GOT3 (cell line): ENCODE data around the gene DUOX2.
"Not testable (repeated sequence)": the region's sequence is repeated elsewhere in the genome, so short reads cannot be mapped to it uniquely, and the experiment has no call there.

Experiments
- DNase-seq: peaks from one replicate; lab custom pipeline; 2025; ENCODE audit warnings: mixed read lengths; lab: John Stamatoyannopoulos, UW

The DUOX2 gene

DNA sequence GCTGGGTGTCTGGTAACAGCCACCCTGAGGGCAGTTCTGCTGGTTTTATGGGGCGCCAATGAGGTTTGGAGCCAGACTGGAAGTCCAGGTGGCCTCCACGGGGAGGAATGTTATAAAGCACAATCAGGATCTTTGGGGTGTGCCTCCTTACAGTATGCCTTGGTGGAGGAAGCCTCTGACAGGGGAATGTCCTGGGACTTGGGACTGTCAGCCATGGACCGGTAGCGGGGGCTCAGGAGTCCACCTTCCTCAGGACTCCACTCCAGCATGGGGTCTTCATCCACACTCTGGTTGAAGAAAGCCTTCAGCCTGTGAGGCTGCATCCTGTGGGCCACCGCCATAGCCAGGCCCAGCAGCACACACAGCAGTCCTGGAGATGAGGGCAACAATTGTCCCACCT, 5.0 kb upstream of the DUOX2 start:
- no peak for DNase-seq

DNA sequence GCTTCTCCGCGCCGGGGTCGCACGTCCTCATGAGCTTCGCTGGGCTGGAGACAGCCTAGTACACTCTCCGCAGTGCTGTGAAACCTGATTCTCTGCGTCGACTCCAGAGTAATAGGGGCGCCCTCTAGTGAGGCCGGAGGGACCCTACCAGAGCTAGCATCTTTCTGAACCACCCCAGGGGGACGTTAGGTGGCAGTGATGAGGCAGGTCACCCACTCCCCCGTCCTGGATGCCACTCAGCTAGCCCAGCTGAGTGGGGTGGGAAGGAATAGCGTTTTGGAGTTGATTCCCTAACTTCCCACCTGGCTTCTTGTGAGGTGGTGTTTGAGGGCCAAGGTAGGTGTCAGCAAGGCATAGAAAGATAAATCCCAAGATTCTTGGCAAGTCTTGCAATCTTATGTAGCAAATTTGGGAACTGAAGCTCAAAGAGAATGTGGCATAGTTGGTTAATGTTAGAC, 4.2 kb upstream of the DUOX2 start:
- DNase-seq = no peak

DNA sequence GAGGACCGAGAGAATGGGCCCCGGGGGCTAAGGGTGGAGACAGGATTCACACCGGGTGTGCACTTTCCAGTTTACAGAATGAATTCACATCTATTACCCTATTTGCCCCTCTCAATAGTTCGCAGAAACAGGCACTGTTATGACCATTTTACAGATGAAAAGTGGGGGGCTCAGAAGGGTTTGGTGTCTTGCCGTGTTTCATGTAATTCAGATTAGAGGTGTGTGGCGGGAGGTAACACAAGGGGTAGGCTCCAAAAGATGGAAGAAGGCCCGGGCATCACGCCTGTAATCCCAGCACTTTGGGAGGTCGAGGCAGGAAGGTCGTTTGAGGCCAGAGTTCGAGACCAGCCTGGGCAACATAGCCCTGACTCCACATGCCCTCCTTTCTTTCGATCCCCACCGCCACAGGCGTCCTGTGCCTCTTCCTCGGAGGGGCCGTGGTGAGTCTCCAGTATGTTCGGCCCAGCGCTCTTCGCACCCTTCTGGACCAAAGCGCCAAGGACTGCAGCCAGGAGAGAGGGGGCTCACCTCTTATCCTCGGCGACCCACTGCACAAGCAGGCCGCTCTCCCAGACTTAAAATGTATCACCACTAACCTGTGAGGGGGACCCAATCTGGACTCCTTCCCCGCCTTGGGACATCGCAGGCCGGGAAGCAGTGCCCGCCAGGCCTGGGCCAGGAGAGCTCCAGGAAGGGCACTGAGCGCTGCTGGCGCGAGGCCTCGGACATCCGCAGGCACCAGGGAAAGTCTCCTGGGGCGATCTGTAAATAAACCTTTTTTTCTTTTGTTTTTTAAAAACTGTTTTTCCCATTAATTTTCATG, 3.5 kb upstream of the DUOX2 start:
- no peak for DNase-seq

DNA sequence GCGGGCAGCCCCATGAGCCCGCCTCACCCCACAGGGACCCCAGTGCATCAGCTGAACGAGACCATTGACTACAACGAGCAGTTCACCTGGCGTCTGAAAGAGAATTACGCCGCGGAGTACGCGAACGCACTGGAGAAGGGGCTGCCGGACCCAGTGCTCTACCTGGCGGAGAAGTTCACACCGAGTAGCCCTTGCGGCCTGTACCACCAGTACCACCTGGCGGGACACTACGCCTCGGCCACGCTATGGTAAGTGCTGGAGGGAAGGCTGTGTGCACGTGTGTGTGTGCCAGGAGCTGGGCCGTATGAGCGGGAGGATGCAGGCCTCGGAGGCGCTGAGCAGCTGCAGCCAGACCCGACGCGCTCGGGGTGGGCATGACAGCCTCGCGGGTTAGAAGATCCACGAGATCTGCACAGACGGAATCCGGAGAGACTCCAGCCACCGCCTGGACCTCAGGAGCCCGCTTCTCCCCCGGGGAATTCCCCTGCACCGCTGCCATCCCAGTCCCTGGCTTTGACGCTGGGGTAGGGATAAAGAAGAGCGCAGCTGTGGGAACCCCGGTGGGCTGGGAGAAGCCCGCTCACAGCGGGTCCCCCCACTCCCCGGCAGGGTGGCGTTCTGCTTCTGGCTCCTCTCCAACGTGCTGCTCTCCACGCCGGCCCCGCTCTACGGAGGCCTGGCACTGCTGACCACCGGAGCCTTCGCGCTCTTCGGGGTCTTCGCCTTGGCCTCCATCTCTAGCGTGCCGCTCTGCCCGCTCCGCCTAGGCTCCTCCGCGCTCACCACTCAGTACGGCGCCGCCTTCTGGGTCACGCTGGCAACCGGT, 2.7 kb upstream of the DUOX2 start:
- DNase-seq = no peak

DNA sequence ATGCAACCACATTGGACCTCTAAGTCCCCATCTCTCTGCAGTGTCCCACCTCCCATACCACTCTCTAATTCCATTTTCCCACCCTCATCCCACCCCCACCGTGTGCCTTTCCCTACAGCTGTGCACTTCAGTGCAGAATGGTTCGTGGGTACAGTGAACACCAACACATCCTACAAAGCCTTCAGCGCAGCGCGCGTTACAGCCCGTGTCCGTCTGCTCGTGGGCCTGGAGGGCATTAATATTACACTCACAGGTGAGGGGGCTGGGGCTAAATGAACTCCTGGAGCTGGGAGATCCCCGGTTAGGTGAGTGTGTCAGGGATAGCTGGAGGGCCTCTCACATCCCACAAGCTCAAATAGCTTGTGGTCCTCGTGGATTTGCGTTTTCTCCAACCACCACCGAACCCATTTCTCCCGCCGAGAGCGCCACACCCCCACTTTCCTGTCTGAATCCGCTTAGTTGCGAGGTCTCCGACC, 2.1 kb upstream of the DUOX2 start:
- no peak for DNase-seq

DNA sequence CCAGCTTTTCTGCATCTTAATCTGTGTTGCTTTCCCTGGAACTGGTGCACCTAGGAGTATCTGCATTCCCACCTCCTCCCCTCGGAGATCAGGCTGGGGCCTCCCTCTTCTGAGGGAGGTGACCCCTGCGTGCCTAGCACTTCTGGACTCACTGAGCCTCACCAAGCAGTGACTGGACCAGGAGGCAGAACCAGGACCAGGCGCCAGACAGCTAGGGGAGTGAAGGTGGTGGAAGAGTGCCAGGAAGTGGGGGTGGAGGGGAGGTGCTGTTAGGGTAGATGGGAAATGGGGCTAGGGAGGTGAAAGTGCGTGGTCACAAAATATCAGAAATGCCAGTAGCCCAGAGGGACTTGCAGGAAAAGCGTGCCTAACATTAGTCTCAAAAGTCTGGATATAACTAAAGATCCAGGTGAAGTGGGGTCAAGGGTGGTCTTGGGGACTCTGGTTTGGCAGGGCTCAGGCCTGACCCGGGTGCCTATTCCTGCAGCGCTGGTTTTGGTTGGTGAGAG, 1.4 kb upstream of the DUOX2 start:
- DNase-seq = no peak

DNA sequence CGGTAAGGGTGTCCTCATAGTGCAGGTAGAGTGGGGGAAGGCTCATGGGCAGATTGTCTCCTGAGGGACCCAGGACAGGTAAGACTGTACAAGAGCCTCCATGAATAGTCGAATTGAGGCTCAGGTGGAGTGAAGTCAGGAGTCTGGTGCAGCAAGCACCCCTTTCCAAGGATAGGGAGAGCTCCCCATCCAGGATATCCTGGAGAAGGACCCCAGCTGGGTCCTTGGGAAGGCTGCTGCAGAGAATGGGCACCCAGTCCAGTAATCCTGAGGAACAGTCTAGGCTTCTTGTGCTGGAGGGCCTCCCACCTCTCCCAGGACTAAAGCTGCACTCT, 746 bp upstream of the DUOX2 start:
- no peak for DNase-seq

DNA sequence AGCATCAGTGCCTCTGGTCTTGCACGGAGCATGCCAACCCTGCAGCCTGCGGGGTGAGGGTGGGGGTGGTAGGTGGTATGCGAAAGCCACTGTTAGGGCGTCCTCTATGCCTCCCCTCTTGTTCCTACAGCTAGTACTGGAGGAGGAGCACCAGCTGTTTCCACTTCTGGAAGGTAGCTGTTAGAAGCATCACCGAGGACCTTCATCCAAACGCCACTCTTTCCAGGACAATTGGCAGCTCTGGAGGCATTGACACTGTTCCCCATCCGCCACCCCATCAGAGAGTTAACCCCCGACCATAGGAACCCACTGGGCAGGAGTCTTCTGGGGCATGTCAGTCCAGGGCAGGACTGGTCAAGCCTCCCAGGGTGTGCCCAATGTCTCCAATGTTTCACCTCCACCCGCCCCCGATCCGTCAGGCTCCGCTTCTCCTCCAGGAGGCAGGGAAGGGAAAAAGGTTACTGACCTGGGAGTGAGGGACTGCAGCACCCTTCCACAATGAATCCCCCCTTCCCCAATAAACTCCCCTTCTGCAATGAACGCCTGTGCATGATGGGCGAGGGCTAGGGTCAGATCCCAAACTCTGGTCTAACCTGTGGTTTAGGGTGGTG, 487 bp downstream of the DUOX2 start:
- no peak for DNase-seq

DNA sequence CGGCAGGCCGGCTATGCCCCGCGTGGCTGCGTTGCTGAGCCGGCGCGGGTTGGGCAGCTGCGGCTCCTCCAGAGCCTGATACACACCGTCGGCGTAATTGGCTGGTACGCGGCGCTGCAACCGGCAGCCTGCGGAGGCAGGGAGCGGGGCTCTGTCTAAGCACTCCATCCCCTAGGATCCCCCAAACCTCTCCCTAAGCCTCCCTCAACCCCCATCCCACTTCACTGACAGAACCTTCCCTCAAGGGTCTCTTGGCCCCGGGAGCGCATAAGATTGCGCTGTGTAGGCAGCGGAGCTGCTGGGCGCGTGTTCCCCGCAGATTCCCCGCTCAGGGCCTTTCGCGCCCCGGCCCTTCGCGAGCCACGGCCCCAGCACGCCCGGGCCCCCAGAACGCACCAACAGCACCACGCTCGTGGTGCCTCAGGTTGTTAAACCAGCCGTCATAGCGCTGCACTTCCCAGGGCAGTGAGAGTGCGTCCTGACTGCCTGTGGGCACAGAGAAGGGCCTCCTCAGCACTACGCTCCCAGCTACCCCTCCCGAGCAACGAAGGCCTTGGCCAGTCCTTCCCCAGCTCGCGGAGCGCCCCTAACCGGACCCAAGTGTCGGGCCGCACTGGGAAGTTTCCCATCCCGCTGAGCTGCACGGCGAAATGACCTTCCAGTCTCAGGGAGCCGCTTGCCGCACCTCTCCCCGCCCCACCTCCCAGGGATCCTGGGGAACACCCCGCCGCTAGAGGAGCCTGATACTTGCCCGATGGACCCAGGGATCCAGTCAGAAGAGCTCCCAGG, 1.2 kb downstream of the DUOX2 start:
- DNase-seq = no peak

DNA sequence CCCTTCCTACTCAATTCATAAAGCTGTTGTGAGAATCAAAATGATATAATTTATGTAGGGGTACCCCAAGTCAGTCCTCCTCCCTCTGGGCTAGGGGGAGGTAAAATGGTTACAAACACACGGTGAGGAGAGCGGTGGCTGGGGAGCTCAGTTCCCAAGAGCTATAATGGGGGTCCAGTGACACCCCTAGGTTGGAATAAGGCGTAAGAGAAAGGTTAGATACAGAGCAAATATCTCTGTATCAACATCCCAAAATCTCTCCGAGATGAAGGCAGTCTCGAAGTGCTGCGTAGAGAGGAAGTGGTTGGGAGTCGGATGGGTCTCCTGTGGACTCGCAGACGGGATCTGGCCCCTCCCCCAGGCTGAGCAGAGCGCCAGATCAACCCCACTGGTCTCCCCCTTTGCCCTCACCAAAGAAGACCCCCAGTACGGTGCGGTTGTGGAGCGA, 1.8 kb downstream of the DUOX2 start:
- DNase-seq = no peak

DNA sequence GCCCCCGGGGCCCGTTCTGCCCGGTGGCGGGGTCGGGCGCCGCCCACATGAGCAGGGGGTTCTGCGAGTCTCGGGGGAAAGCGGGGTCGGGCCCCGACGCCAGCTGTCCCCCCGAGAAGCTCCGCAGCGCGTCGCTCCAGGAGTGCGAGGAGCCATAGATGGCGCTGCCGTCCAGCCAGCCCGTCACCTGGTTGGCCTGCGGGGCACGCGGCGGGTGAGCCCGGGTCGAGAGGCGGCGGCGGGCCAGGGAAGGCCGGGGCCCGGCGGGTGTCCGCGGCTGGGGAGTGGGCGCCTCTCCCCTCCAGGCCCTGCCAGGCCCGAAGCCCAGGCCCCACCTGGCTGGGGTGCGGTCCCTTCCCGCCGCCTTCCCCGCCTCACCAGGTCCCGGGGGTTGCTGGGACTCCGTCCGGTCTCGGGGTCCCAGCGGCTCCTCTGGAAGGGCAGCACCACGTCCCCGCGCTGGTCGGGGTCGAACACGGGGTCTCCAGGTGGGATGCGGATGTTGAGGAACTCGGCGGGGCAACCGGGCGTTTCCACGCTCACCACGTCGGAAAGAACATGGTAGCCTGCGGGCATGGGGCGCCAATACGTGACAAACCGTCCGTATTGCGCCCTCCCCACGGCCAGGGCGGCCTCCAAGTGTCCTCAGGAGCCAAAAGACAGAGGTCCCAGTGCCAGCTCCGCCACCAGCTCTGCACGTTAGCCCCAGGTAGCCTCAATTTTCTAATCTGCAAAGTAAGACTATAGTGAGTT, 2.4 kb downstream of the DUOX2 start:
- DNase-seq = no peak

DNA sequence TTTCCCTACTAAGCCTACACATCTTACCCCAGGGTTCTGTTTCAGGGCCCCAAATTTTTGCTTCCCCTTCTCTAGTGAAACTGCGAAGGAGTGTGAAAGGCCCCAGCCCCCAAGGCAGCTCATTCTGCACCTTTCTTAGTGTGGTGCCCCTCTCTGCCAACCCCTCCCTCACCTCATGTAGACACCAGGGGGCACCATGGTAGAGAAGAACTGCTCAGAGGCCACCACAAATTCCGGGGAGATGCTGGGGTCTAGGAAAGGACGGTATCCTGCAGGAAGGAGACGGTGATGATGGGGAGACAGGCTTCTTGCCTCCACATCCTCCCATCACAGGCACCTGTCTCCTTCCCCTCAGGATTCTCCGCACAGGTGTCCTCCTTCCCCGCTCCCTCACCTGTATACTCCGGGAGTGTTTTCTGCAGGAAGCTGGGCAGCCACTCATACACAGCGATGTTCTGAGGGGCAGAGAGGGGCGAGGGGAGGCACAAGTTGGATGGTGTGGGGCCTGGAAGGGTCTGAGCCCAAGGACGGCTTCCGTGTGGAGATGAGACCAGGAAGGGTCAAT, 3.6 kb downstream of the DUOX2 start:
- DNase-seq = no peak

DNA sequence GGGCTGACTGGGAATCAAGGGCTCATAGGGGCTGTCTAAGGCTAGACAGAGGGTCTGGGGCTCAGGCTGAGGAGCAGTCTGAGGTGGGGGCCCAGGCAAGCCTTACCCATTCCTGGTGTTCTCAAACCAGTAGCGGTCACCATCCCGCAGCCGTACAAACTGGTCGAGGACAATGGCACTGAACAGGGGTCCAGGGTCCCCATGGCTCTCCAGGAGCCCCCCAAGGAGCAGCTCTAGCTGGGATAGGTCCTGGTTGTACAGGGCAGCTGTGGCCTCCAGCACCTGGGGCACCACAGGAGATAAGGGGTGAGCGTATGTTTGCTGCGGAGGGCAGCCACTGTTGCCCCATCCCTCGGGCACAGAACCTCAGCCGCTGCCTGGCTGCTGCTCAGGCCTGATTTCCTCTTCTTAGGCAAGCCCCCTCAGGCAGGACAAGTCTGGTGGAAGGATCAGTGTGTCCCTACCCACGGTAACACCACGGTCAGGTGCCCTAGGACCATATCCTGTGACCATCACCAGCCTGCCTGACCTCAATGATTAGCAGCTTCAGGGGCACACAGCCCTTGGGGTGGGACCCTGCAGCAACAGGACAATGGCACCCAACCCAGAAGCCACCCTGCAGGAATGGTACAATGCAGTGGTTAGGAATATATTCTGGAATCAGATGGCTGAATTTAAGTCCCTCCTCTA, 5.9 kb downstream of the DUOX2 start:
- DNase-seq = no peak

DNA sequence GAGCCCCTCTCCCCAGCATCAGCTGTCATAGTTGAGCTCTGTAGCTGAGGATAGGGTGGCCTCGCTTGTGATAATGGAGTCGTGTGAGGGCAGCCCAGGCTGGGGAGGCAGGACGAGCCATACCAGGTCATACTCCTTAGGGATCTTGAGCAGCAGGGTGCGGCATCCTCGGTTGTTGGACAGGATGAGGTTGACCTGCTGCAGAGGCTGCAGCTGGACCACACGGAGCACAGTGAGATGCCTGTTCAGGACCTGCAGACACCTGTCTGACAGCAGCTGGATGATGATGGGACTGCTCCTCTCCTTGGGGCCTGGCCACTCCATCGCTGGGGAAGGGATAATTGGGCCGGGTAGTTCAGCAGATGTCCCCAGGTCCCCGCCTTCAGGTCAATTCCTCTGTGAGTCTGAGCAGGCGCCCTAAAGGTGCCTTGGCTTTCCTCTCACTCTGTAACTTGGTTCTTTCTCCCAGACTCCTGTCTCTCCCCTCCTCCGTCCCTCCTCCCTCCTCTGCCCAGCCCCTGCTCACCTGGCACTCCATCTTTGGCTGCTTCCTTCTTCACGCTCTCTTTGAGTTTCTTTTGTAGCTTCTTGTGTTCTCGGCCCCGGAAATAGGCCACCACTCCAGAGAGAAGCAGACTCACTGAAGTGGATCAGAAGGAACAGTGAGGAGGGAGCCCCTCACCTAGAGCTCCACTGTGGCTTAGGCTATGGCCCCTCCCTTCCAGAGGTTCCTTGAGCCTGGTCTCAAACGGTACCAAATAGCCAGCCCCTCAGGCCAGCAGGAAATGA, 7.8 kb downstream of the DUOX2 start:
- no peak for DNase-seq

DNA sequence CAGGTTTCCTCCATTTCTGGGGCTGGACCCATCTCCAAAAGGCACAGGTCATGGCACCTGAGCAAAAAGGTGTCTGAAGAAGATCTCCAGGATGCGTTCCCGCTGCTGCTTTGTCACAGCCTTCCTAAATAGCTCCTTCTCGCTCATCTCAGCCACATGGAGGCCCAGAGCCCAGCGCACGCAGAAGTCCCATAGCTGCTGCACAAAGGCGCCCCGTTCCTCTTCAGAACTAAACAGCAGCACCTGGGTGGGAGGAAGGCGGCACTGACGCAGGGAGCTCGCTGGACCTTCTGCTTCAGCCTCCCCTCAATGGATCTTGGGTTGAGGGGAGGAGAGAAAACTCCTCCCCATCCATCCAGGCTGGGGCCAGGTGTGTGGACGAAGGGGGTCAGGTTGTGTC, 8.4 kb downstream of the DUOX2 start:
- DNase-seq = no peak

DNA sequence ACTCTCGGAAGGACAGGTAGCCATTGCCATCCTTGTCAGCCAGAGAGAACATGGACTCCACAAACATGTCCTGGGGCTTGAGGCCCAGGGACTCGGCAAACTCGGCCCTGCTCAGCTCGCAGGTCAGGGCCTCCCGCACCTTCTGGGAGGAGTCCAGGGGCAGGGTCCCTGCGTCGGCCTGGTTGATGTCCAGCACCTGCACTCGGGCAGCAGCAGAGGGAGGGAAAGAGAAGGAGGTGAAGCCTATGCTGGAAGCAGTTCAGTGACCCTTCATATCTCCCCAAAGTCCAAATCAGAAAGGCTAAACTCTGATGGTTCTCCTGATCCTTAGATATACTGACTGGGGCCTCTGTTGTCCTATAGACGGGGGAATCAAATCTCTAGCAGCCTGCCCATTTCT, 9.8 kb downstream of the DUOX2 start:
- not testable (repeated sequence) for DNase-seq

DNA sequence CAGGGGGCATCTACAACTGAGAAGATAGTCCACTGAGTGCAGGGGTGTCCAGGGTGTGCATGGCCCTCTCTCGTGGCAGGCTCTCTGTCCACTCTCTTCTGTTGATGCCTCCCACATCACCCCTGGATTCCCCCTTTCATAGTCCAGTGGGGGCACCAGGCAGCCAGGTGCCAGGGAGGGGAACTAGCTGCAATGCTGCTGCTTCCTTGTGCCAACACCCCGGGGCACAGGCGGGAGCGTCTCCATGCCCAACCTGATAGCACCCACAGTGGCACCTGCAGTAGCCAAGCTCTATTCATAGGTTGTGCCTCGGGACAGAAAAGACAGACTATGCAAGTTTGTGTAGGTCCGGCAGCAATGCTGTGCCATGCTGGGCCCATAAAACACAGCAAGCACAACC, 11.7 kb downstream of the DUOX2 start:
- no peak for DNase-seq

DNA sequence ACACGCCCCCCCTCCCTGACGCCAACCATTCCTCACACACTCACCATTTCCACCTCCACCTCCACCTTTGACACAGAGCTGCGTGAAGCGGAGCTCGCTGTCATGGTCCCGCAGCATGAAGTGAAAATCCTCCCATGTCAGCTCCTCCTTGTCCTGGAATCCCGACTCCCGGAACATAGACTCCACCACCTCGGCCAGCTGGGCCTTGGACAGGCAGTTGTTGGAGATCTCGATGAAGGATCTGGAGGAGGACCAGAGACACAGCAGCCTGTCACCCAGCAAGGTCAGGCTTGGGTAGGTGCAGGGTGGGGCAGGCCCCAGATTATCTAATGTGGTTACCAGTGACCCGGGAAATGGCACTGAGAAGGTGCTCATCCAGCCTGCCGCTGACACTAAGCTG, 12.2 kb downstream of the DUOX2 start:
- DNase-seq = no peak
